Neural cell (in vitro differentiated cells): ENCODE measurements around the gene PLEKHA7.

ENCODE experiments used
- CTCF ChIP-seq: fragments of 450-650 bp; IDR thresholded peaks from 2 replicates; pipeline ENCODE4 v1.5.1; 2014; ENCODE audit warnings: antibody characterized with exemption, mild to moderate bottlenecking, moderate library complexity; ENCODE audit not compliant: poor library complexity, severe bottlenecking
- RAD21 ChIP-seq: fragments of 450-650 bp; conservative IDR thresholded peaks from 2 replicates; pipeline ENCODE4 v1.6.1; 2014; ENCODE audit warnings: antibody characterized with exemption, mild to moderate bottlenecking, moderate library complexity
- REST ChIP-seq: IDR thresholded peaks from 2 replicates; pipeline ENCODE4 v1.6.1; 2012; ENCODE audit warnings: borderline replicate concordance

- no peak for TF ChIP-seq CTCF
- TF ChIP-seq REST: no peak
- no peak for TF ChIP-seq RAD21
These were observed 36.8 kb downstream of the PLEKHA7 start for GRCh38 chr11:16977136-16977993.
